HG02981 (cell line): ENCODE measurements around the gene SLC7A9.
"Not testable (repeated sequence)": the region's sequence is repeated elsewhere in the genome, so short reads cannot be mapped to it uniquely, and the experiment has no call there.

Experiments
- ATAC-seq: cut with Tn5 transposase; IDR thresholded peaks from one replicate; pipeline ENCODE4 v1.9.1; 2021; ENCODE audit warnings: mild to moderate bottlenecking, moderate library complexity; ENCODE audit not compliant: unreplicated experiment

The SLC7A9 gene

DNA sequence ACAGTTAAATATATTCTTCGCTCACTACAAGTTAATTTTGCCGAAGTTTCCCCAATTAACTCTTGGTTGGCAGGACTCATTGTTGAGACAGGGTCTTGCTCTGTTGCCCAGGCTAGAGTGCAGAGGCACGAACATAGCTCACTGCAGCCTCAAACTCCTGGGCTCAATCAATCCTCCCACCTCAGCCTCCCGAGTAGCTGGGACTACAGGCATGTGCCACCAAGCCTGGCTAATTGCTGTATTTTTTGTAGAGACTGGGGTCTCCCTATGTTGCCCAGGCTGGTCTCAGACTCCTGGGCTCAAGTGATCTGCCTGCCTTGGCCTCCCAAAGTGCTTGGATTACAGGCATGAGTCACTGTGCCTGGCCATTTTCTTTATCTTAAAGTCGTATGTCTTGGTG lies 15.7 kb upstream of the SLC7A9 start:
- not testable (repeated sequence) for ATAC-seq

DNA sequence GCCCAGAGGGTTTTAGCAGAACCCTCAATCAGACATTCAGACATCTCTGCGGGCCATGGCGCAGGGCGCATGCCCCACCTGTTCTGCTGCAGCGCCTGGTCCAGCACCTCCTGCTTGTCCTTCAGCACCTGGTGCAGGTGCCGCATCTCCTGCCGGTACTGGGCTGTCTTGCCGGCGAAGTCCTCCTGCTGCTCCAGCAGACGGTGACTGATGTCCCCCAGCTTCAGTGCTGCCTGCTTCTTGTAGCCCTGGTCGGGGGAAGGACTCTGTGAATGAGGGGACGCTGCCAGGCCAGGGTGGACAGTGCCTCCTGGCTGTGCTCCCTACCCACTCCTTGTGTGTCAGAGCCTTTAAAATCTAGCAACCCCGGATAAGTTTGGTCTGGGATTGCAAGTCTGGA lies 12.2 kb upstream of the SLC7A9 start:
- ATAC-seq: no peak

DNA sequence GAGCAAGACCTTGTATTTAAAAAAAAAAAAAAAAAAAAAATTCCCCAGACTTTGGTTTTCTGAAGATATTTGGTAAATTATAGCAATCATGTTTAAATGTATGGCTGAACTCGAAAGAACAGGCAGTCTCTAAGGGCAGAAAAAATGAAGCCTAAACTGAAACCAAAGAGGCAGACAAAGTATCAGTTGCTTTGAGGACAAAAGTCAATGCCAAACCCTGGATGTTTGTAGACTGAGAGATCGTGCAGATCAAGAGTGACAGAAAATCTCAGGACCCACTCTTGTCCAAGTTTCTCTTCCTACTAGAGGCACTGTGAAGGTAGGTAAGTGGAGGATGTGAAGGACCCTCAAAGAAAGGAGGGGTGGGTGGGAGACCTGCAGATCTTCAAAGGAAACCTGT lies 11.1 kb upstream of the SLC7A9 start:
- no peak for ATAC-seq

DNA sequence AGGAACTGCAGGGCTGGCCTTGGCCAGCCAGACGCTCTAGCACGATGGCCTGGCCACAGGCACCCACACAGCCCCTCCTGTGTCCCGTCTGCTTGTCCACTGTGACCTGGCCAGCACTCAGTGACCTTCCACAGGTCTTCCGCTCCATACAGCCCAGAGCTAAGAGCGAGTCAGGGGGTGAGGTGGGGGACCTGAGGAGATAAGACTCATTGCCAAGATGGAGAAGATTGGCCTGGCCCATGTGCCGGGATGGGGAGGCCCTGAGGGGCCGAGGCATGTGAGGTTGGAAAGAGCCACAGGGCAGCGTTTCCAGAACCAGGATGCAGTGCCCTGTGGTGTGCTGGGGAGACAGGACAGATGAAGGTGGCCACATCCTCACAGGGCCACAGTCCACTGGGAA lies 10.2 kb upstream of the SLC7A9 start:
- ATAC-seq: no peak

DNA sequence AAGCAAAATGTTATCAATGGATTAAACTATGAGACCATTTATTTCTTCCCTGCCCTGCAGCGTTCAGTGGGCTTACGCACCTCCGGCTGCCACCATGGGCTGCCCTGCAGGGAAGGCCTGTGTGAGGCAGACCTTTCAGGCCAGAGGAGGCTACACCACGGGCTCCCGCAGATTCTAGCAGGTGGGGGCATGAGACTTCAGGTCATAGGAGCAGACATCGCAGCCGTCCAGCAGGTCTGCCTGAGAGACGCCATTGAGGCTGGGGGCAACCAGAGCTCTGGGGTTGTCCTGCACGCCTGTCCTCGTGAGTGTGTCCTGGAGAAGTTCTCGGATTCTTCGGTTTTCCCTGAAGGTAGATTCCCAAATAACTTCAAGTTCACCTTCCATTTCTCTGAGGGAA lies 9.4 kb upstream of the SLC7A9 start:
- ATAC-seq: no peak

DNA sequence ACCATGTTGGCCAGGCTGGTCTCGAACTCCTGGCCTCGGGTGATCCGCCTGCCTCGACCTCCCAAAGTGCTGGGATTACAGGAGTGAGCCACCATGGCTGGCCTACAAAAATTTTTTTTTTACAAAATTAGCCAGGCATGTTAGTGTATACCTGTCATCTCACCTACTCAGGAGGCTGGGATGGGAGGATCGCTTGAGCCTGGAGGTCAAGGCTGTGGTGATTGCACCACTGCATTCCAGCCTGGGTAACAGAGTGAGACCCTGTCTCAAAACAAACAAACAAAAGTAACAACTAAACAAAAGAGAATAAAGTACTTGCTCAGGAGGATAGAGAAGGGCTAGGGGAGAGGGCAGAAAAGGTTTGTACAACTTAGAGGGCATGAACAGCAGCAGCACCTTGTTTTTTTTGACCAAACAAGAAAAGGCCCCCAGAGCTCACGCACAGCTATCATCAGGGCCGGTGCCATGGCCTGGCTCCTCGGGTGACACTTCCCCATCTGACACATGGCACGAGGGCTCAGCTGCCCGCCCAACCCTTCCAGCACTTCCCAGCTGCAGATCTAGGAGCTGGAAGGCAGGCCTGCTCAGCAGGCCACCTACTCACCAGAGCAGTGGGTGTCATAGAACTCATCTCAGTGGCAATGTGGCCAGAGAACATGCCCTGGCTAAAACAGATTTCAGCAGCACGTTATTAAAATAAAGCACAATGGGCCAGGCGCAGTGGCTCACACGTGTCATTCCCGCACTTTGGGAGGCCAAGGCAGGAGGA lies 8.6 kb upstream of the SLC7A9 start:
- ATAC-seq: no peak

DNA sequence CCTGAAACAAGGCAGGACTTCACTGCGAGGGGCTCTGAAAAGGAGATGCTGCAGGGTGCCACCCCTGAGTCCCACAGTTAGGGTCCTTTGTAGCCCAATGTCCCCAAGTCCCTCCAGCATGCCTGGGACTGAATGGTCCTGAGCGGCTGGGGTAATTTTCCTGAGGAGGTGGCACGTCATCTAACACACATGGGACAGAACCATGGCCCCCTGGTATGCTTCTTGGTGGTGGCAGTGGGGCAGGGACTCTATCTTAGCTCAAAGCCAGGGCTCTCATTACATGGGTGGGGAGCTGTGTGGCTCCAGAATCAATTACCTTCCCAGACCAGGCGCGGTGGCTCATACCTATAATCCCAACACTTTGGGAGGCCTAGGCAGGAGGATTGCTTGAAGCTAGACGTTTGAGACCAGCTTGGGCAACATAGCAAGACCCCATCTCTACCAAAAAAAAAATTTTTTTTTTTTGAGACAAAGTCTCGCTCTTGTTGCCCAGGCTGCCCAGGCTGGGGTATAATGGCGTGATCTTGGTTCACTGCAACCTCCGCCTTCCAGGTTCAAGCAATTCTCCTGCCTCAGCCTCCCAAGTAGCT lies 7.9 kb upstream of the SLC7A9 start:
- no peak for ATAC-seq

DNA sequence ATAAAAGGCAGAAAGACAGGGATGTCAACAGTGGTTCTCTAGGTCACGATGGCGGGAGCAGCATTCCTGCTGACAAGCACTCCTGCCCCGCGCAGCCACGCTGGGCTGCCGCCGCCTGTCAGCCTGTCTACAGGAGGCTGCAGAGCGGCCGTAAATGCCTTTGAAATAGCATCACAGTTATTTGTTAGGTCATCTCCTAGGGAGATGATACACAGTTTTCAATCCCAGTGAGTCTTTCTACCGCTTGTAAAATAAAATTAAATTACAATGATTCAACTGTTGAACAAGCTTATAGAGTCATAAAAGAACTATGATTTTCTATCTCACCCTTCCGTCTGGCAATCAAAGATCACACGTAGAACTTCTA lies 7.3 kb upstream of the SLC7A9 start:
- ATAC-seq: no peak

DNA sequence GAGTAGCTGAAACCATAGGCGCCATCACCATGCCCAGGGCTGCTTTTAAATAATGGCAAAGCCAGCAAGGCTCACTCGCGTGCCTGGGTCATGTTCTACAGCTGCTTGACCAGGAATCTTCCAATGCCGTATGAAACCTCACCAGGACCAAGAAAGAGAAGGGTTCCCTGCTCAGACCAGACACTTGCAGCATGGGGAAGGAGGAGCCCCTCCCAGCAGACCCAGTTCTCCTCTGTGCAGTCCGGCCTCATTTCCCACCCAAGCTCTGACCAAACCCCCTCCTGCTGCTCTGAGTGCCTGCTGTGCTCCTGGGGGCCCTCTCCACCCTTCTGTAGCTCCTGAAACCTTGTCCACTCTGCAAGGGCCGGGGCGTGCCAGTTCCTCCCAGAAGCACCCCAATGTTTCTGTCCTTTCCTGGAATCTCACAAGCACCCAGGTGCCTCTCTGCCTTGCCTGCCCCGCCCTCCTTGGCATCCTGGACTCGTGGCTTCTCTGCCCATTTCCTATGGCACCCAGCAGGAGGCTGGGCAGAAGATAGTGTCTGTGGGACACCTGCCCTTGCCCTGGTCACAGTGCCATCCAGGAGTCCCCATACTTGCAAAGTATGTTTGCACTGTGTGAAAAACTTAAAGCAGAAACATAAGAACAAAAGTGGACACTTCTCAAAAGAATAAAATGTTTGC lies 6.8 kb upstream of the SLC7A9 start:
- ATAC-seq: no peak

DNA sequence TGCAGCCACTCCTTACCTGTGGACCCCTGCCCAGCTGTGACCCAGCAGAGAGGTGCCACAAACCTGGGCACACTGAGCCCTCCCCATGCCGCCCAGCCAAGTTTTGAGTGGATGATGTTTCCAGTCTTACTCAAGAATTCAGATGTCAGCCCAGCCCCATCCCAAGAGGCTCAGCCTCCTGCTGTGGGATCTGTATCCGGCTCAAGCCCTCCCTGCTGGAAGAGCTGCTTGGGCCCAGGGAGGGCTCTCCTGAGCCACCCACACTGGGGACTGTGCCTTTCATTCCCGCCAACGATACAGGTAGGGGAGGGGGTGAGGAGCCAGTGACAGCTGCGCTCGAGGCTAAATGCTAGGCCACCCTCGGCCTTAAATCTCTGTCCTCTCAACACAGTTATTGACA lies 5.9 kb upstream of the SLC7A9 start:
- no peak for ATAC-seq

DNA sequence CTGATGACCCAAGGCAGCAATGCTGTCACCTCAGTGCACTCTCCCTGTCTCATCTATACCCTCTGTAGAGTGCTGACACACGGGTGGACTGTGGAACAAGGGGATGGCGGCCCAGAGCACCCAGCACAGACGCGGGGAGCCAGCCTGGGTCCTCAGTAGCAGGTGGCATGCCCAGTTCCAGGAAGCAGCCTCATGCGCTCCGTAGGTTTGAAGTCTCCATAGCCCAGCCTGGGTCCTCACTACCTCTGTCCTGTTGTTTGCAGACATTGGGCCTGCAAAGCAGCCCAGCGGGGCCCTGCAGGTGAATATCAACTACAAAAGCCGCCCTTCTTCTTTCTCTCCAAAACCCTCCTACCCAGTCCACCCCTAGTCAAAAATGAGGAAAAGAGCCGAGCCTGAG lies 5.0 kb upstream of the SLC7A9 start:
- no peak for ATAC-seq

DNA sequence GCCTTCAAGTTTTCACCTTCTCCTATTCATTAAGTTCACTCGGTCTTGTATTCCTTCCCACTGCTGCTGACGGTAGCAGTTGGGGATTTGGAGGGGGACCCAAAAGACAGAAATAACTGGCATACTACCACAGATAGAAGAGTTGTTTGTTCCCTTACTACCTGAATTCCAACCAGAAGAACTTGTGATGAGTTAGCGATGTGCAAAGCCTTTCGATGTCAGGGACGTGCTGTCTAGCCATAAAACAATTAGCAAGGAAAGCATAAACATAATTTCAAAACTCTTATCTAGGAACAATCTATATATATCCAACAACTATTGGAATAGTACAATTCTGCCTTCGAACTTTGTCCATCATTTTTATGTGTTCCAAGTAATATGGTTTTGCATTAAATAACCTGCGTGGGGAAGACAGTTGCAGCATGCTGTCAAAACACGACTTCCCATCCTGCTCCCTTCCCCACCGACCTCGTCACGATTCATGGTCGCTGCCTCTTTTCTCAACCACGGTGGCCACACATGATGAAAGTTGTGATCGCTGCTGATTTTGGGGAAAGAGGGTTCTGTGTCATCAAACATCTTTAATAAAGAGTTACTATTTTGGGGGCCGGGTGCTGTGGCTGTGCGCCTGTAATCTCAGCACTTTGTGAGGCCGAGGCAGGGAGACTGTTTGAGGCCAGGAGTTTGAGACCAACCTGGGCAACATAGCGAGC lies 3.8 kb upstream of the SLC7A9 start:
- no peak for ATAC-seq

DNA sequence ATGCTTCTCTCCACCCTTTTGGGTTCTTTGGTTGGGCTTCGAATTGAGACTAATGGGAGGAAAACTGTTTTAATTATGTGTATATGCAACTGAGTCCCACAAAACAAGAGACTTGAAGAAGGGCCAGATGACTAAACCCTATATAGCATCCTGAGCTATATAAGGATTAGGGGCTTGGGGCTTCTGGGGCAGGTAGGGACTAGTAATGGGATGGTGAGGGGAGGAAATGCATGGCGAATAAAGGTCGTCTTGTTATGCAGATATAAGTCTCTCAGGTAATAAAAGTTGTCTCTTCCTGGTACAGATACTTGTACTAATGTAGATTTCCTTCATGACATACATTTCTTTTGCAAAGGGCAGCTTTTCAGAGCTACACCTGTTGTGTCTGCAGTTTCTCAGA lies 2.8 kb upstream of the SLC7A9 start:
- ATAC-seq: no peak

DNA sequence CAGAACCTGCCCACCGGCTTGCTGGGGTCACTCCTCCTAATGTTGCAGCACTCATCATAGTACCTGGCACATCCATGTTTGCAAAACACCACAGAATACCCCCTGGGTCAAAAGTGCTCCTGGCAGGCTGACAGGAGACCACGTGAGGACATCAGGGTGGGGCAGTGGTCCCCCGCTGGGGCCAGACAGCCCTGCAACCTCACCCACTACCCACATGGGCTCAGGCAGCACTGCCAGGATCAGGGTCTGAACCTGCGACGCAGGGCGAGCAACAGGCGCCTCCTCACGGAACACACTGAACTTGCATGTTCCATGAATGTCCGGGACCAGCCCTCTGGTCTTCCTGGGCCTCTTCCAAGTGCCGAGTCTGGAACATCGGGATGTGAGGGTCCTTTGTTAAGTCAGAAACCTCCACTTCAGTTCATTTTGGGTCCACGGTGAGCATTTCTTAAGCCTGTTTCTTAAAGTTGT lies 1.4 kb upstream of the SLC7A9 start:
- ATAC-seq: no peak

DNA sequence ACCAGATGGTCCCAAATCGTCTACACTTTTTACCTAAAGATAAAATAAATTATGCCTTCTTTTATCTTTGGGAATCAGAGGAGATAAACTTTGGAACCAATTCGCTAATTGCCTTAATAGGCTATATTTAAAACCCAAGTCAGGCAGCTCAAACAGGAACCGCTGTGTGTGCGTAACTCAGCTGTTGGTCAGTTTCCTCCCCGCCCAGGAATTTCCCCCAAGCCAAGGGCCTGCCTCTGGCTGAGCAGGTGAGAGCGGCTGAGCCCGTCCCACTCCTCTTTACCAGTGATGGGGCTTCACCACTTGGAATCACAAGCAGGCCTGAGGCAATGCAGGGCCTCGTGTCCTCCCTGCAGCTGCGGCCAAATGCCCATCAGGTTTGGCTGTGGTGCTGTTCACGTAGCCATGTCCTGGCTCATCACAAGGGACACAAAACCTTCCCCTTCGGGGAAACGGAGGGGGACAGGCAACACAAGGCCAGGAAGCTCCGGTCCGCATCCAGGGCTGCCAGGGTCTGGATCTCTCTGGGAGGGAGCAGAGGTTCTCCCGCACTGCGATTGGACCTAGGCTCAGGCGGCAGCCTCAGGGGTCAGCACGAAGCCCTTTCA lies 503 bp upstream of the SLC7A9 start:
- no peak for ATAC-seq

DNA sequence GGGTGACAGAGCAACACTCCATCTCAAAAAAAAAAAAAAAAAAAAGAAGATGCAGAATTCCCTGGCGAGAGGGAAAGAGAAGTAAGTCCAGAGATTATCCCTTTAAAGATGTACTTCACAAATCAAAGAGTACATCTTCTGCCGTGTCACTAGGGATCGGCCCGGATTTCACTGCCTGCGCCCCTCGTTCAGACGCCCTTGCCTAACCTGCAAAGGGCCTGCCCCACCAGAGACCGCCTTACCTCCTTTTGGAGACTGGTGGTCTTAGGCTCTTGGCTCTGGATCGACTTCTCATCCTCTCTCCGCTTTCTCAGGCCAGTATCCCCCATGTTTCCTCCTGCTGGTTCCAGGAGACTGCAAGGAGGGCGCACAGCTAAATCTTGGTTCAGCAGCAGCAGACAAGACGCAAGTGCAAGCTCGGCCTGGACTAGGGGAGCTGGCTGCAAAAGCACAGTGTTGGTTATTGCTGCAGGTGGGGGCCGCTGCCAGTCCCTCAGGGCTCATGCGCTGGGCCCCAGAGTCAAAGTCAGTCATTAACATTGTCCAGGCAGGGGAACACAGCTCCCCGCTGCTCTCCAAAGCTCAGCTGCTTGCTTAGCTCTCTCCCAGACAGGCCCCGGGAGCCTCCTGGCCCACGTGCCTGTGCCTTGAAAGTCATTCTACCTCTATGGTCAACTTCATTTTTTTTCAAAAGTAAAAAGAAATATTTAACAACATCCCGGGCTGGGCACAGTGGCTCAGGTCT lies 1.2 kb downstream of the SLC7A9 start:
- ATAC-seq: no peak

DNA sequence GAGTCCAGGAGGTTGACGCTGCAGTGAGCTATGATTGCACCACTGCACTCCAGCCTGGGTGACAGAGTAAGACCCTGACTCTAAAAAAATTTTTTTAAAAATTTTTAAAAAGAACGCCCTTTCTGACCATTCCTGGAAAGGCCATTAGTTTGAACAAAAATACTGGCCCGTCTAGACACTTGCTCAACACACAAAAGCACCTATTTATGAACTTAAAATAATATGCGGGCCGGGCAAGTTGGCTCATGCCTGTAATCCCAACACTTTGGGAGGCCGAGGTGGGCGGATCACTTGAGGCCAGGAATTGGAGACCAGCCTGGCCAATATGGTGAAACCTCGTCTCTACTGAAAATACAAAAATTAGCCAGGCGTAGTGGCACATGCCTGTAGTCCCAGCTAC lies 2.1 kb downstream of the SLC7A9 start:
- ATAC-seq: not testable (repeated sequence)

DNA sequence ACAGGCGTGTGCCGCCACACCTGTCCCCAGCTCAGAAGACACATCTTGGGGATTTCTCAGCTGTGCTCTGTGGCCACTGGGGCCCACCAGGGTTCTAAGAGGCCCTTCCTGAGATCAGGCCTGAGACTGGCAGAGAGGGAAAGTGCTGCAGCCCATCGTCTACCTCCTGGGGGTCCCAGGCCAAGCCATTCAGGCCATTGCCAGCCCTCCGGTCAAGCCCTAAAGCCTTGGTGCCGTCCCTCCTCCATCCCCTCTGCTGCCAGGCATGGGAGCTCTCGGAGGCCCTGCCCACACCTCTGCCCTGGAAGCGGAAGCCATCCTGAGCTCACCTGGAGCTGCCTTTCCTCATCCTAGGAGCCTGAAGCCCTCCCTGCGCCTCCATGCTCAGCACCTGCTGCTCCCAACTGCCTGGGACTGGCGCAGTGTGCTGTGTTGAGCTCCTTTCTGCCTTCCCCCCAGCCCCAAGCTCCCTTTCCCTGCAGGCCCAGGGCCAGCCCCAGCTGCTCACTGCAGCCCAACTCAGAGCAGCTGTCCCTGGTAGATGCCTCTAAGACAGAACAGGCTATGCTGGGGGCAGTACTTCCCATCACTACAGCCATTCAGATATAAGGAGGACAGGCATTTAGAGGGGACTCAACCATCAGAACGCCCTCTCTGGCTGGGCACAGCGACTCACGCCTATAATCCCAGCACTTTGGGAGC lies 2.9 kb downstream of the SLC7A9 start:
- ATAC-seq: no peak

DNA sequence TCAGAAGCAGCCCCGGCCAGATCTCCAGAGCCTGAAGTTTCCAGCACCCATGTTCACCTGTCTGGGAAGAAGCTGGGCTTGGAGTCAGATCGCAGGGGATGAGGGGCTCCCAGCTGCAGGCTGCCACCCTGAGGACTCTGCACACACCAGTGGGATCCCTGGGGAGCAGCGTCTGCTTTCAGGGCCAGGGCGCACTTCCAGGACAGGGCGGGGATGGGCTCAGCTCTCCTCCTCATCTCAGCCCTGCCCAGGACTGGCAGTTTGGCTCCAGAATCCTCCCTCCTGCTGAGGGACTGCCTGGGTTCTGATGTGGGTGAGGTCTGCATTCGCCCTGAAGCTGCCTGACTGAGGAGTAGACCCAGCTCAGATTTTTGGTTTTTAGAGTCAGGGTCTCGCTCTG lies 3.5 kb downstream of the SLC7A9 start:
- no peak for ATAC-seq

DNA sequence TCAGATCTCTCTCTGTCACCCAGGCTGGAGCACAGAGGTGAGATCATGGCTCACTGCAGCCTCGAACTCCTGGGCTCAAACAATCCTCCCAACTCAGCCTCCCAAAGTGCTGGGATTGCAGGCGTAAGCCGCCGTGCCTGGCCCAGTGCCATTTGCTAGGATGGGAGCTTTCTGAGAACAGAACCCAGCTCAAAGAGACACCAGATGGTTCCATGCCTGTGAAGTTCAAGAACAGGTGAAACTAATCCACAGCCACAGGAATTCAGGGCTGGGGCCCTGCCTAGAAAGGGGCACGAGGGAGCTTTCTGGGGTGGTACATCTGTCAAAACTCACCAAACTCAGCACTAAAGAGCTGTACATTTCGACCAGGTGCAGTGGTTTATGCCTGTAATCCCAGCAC lies 4.2 kb downstream of the SLC7A9 start:
- no peak for ATAC-seq
